DMS53 treated with DMSO at 0.1 percent for 48 hours (cell line): ENCODE data around the gene KCNAB2.

Experiments used
- DNase-seq: peaks from one replicate; lab custom pipeline; 2025; ENCODE audit not compliant: unreplicated experiment; lab: John Stamatoyannopoulos, UW

Gene KCNAB2

DNA sequence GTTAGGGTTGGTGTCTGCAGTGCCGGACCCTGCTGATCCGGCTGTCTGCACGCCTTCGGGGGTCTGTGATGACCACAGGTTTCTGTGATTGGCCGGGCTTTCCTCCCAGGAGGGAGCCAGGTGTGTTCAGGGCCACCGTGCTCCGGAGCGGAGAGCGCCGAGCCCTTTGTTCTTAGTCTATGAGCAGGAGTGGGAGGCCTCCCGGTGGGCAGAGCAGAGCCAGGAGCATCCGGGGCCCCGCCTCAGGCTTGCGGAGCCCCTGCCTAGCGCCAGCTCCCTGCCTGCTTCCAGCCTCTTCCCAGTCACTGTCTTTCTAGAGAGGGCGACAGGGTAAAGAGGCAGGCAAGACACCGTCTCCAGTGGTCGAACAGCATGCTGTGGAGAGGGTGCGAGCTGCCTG lies 31.8 kb downstream of the KCNAB2 start:
- no peak for DNase-seq

DNA sequence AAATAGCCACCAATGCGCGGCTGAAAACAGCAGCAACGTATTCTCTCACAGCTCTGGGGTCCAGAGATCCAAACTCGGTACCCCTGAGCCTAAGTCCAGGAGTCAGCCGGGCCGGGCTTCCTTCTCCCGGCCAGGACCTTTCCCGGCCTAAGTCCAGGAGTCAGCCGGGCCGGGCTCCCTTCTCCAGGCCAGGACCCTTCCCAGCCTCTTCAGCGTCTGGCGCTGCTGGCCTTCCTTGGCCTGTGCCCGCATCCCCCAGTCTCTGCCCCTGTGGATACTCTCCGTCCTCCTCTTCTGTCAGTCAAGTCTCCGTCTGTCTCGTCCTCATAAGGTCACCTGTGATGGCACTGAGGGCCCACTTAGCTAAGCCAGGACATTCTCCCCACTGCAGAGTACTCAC lies 32.2 kb downstream of the KCNAB2 start:
- DNase-seq, result no peak

- no peak for DNase-seq
These were observed 34.8 kb downstream of the KCNAB2 start for GRCh38 chr1:6080469-6080868.

DNA sequence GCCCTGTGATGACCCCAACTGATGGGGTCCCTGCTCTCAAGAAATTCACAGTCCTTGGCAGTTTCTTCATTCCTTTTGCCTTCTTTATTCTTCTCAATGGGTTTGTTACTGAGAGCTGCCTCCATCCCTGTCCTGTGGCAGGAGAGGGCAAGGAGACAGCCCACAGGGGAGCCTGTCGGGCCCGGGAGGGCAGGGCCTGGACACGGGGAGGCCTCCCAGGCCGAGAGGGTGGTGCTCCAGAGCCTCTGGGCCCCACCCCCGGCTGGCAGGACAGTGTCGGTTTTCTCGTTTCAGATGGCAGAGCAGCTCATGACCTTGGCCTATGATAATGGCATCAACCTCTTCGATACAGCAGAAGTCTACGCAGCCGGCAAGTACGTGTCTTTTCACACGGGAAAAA lies 36.2 kb downstream of the KCNAB2 start:
- no peak for DNase-seq

DNA sequence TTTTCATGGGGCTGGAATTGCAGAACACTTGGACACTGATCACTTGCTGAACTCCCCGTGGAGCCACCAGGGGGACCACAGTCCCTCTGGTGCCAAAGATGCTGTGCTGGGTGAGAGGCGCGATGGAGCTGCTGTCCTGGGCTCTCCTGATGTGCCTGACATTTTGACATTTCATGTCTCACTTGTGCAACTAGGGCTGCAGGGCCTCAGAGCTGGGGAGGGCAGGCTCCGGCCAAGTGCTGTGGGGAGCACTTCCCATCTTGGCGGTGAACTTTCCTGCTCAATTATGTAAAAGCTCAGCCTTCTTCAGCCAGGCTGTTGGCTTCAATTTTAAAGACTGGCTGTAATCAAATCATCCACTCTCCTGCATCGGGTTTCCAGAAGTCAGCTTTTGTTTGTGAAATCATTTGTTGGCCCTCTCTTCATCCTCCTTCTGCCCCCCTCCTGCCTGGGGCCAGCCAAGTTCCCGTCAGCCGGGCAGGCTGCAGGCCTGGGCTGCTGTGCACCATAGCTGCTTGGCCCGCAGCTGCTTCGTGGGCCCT lies 36.8 kb downstream of the KCNAB2 start:
- DNase-seq, result no peak

DNA sequence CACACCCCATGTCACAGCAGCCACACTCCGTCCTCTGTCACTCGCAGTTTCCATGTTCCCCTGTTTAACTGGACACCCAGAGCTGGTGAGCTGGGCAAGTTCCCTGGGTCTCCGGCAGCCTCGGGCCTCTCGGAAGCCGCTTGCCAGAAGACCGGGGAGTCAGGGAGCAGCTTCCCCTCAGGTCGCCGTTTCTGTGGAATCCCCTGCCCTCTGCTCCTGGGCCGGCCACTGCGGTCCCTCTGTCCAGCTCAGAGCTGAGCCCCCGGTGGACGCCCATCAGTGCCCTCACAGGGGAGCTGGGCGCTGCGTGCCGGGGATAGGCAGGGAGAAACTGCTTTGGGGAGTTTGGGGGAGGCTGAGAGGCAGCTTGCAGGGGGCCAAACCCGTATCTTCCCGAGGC lies 37.7 kb downstream of the KCNAB2 start:
- DNase-seq, result no peak

DNA sequence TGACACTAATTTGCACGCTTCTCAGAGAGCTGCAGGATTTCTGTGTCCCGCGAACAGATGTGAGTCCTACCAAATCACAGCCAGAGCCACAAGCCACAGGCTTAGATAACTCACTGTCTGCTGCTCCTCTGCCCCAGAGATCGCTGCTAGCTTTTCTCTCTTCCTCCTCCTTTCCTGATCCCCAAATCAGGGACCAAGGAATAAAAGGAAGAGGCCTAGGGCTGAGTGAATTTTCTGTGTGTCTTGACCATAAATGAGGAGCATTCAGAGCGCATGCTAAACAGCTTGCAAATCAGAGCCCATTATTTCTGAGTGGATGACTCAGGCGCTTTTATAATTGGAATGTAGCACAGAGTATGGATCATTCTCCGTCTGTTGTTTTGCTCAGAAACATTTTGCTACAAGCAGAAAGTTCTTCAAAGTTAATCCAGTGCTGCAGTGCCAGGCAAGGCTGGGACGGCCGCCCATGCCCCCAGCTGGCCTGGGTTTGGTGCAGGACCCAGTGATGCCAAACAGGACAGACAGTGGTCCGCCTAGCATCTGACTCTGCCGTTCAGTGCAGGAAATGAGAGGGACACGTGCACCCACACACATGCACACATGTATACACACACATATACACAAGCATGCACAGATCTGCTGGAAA lies 38.2 kb downstream of the KCNAB2 start:
- no peak for DNase-seq

DNA sequence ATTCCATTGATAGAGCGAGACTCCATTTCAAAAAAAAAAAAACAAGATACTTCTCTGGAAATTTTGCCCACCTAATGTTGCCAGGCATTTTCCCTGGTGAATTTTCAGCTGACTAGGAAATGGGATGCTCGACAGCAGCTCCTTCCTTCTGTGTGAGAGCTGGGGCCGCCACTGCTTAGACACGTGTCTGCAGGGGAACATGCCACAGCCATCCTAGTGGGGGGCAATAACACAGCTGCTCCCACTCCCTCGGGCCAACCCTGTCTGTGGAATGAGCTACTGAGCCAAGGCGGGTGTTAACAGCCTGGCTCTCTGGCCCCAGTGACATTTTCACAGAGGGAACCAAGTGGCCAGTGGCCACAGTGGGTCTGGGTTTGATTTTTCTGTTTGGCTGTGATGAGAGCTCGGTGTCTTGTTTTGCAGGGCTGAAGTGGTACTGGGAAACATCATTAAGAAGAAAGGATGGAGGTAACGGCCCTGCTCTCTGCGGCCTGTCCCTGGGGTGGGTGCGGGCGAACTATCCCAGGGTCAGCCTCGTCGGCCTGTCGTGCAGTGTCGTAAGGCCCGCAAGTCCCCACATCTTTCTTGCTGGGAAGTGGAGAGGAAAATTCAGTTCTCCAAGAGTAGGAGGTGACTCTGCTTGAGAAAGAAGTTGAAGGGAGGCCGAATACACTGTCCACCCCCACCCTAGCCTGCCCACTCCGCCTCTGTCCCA lies 39.2 kb downstream of the KCNAB2 start:
- no peak for DNase-seq

- DNase-seq, result no peak
These were observed 40.0 kb downstream of the KCNAB2 start for GRCh38 chr1:6085666-6086065.

DNA sequence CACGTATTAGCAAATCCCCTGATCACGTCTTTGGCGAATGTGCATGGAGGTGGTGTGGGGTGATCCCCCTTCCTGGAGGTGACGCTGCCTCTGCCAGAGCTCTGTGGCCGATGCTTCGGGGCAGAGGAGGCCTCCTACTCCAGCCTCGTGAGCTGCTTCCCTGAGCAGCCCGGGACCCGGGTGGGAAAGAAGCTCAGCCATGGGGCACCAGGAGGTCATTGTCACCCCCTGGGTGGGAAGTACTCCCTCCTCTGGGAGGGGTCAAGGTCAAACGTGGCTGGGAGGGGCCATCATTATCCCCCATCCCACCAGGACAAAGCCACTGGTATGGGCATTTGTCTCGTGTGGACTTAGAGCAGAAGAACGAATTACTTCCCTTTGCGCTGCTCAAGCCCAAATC lies 40.7 kb downstream of the KCNAB2 start:
- DNase-seq, result no peak

DNA sequence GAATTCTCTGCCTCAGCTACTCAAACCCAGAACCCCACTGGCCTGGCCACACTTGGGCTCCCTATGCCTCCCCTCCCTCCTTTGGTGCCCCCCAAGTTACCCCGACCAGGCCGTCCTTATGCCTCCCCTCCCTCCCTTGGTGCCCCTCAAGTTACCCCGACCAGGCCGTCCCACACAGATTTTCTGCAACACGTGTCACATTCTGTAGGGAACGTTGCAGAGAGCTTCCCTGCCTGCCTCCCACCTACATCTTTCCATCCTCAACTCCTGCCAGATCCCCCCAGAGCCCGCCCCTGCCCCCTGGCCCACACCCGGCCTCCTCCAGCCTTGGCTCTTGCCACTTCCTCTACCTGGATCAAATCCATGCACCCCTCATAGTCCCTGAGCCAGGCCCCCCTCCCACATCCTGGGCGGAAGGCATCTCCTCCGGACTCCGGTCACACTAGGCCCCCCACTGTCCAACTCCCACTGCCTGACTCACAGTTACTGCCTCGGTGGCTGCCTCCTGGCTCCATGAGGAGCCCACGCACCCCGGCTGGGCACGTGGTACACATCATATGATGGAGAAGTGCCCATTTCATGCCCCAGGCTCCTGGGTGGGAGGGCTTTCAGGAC lies 41.2 kb downstream of the KCNAB2 start:
- no peak for DNase-seq

DNA sequence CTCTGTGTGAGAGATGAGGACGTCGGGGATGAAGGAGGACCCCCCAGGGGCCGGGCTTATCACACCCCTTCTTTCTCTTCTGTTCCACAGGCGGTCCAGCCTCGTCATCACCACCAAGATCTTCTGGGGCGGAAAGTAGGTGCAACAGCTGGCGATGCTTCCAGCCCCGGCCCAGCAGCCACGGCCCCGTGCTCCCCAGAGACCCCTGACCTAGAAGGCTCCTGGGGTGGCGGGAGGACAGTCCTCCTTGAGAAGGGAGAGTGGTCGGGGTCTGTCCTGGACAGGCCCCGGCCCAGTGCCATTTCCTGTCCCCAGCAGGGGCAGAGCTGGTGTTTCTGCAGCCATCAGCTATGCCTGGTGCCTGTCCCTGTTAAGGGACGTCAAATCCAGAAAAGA lies 41.7 kb downstream of the KCNAB2 start:
- no peak for DNase-seq

DNA sequence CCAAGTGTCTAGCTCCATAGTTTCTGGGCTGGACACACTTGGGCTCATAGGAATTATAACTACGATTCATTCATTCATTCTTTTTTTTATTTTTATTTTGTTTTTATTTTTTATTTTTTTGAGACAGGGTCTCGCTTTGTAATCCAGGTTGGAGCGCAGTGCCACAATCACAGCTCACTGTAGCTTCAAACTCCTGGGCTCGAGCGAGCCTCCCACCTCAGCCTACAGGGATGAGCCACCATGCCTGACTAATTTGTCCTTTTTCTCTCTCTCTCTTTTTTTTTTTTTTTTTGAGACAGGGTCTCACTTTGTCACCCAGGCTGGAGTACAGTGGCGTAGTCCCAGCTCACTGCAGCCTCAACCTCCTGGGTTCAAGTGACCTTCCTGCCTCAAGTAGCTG lies 42.3 kb downstream of the KCNAB2 start:
- no peak for DNase-seq

DNA sequence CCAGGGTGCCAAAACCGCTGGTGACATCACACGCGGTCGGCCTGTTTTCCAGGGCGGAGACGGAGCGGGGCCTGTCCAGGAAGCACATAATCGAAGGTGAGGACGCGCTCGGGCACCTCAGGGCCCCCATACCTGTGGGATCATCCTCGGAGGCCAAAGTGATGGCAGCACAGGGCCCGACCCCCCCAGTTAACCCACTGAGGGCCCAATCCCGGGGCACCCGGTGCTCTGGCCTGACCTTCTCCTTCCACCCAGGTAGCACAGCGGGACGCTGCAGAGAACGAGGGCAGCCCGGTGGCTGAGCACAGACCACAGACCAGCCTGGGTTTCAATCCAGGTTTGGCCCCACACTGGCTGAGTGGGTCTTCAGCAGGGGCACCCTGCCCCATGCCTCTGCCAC lies 43.3 kb downstream of the KCNAB2 start:
- DNase-seq, result no peak

DNA sequence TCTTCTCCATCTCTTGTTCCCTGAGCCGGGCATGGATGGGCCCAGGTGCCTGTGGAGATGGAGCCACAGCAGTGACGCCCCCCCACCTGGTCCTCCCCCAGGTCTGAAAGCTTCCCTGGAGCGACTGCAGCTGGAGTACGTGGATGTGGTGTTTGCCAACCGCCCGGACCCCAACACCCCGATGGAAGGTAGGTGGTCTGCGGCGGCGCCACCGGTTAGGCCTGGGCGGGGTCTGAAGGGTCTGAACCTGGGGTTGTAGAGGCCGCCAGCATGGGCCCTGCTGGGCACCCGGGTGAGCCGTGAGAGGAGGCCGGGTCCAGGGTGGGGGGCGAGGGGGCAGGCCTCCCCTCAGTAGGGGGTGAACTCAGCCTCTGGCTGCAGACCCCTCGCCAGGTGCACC lies 44.6 kb downstream of the KCNAB2 start:
- DNase-seq, result no peak

DNA sequence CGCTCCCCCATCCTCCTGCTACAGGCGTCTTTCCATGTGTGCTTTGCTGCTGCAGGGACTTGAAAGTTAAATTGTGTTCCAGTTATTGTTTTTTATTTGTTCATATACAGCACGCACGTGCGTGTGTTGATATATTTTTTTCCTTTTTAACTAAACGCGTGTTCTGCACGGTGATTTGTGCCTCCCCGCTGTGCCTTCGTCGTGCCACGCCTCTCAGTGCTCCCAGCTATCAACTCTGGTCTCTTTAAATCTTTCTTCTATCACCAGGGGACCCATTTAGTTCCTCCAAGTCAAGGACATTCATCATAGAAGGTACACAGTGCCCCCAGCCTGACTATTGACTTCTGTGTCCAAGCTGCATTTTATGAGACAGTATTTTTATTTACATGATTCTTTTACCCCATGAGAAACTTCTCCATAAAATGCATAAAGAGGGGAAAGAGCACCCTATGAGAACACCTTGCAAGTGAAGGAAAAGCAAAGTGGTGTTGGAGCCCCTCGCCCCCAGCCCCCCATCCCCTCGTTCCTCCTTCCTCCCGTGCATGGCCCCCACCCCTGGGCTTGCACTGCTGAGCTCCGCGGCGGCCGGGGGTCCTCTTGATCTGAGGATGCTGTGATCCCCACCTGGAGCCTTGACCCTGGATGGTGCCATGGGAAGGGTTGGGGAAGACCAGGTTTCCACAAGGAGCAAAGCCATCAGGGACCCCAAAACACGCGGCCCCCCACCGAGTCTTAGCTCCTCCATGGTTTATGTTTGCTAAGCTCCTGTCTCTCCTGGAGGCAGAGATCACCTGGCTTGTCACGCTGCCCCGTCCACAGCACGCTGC lies 45.5 kb downstream of the KCNAB2 start:
- no peak for DNase-seq

- no peak for DNase-seq
These were observed 46.1 kb downstream of the KCNAB2 start for GRCh38 chr1:6091823-6092109.

- DNase-seq, result no peak
These were observed 46.5 kb downstream of the KCNAB2 start for GRCh38 chr1:6092211-6092610.

- DNase-seq, result no peak
These were observed 47.4 kb downstream of the KCNAB2 start for GRCh38 chr1:6093071-6093470.

GRCh38 chr1:6093611-6094010 lies 47.9 kb downstream of the KCNAB2 start:
- DNase-seq, result no peak

- DNase-seq, result no peak
These were observed 48.6 kb downstream of the KCNAB2 start for GRCh38 chr1:6094246-6094645.
